Measurements from ENCODE around the gene TP53TG3.
"Not testable (repeated sequence)": the region's sequence is repeated elsewhere in the genome, so short reads cannot be mapped to it uniquely, and the experiment has no call there.

TP53TG3 gene

DNA sequence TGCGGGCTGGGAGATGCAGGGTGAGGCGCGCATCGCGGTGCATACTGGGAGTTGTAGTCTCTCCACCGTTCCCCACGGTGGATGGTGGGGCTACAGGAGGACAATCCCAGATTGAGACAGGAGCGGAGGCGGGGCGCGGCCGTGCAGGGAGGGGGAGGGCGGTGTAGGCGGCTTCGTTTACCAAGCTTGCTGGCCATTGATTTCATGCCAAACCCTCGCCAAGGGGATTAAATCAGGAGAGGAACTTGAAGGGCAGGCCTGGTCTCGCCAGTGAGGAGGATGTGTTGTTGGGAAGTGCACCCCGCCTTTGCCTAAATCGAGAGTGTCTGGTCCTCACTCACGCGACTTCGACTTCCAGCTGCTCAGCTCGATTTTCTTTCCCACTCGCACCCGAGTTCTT, at the start of gene TP53TG3:
TP53TG3 (minus strand) TSS at position 101 of the 400 bp plus-strand sequence; CDS start at position 33, 68 bp downstream.
- not testable (repeated sequence) for DNase-seq (ENCODE audit: low read depth in 2 of 2)

DNA sequence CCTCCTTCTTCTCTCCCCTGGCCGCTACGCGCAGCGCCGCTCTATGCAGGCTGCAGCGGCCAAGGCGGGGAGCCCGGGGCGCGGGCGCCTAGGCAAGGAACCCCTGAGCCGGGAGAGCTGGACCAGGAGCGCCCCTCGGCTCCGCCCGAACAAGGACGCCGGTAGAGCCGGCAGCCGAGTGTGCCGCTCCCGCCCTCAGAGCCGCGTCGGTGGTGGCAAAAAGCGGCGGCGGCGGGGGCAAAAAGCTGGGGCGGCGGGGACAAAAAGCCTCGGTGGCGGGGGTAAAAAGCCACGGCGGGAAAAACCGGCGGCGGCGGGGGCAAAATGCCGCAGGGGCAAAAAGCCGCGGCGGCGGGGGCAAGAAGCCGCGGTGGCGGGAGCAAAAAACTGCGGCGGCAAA, 25.1 kb downstream of the TP53TG3 start:
- DNase-seq (ENCODE audit: low read depth in 2 of 2): not testable (repeated sequence)

GRCh38 chr16:32647562-32647961, 28.4 kb downstream of the TP53TG3 start:
- not testable (repeated sequence) for DNase-seq (ENCODE audit: low read depth in 2 of 2)

DNA sequence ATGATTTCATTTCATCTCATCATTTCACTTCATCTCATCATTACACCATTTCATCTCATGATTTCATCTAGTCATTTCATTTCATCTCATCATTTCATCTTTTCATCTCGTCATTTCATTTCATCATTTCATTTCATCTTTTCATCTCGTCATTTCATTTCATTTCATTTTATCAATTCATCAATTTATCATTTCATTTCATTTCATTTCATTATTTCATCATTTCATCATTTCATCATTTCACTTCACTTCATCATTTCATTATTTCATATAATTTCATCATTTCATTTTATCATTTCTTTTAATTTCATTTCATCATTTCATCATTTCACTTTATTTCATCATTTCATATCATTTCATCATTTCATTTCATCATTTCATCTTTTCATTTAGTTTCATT, 29.2 kb downstream of the TP53TG3 start:
- DNase-seq (ENCODE audit: low read depth in 2 of 2): not testable (repeated sequence)

DNA sequence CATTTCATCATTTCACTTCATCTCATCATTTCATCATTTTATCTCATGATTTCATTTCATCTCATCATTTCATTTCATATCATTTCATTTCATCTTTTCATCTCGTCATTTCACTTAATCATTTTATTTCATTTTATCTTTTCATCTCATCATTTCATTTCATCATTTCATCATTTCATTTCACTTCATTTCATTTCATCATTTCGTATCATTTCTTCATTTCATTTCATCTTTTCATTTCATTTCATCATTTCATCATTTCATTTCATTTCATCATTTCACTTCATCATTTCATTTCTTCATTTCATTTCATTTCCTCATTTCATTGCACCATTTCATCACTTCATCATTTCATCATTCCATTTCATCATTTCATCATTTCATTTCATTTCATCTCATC, 29.8 kb downstream of the TP53TG3 start:
- DNase-seq (ENCODE audit: low read depth in 2 of 2): not testable (repeated sequence)

DNA sequence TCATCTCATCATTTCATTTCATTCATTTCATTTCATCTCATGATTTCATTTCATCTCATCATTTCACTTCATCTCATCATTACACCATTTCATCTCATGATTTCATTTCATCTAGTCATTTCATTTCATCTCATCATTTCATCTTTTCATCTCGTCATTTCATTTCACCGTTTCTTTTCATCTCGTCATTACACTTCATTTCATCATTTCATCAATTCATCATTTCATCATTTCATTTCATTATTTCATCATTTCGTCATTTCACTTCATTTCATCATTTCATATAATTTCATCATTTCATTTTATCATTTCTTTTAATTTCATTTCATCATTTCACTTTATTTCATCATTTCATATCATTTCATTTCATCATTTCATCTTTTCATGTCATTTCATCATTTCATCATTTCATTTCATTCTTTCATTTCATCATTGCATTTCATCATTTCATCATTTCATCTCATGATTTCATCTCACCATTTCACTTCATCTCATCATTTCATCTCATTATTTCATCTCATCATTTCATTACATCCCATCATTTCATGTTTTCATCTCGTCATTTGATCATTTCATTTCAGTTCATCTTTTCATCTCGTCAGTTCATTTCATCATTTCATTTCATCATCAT, 30.6 kb downstream of the TP53TG3 start:
- not testable (repeated sequence) for DNase-seq (ENCODE audit: low read depth in 2 of 2)

DNA sequence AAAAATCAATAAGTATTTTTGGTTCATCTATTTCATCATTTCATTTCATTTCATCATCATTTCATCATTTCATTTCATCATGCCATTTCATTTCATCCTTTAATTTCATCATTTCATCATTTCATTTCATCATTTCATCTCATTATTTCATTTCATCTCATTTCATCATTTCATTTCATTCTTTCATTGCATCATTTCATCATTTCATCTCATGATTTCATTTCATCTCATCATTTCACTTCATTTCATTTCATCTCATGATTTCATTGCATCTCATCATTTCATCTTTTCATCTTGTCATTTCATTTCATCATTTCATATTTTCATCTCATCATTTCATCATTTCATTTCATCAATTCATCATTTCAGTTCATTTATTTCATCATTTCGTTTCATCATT, 31.2 kb downstream of the TP53TG3 start:
- DNase-seq (ENCODE audit: low read depth in 2 of 2): not testable (repeated sequence)

- not testable (repeated sequence) for DNase-seq (ENCODE audit: low read depth in 2 of 2)
These were observed 38.4 kb downstream of the TP53TG3 start for GRCh38 chr16:32637614-32638013.

DNA sequence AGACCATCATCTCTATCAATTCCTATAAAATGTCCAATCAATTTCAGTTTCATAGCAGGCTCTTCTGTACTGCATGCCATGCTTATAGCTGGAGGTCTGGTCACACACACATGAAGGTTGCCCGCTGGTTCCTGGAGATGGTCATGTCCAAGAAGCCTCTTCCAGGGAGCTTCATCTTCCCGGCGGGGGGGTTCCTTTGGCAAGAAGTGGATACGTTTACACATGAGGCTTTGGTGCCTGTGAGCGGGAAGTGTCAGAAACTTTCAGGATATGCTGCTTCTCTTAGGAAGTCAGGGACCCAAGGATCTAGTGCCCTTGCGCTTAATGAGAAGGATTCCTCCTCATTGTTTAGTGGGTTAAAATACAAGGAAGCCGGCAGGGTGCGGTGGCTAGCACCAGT, 43.9 kb downstream of the TP53TG3 start:
- not testable (repeated sequence) for DNase-seq (ENCODE audit: low read depth in 2 of 2)
